HUES48 (cell line): ENCODE measurements around the gene PLEKHA3.

Experiments used
- H3K27ac ChIP-seq: one replicate; pipeline ENCODE4 v1.7.0; 2013; ENCODE audit warnings: low read depth, low read length, inconsistent platforms
- H3K27me3 ChIP-seq: 2 replicates; pipeline ENCODE4 v1.6.1; 2013; ENCODE audit warnings: mild to moderate bottlenecking, low read length; ENCODE audit not compliant: control insufficient read depth, insufficient read depth
- H3K36me3 ChIP-seq: 2 replicates; pipeline ENCODE4 v1.6.1; 2013; ENCODE audit warnings: low read length; ENCODE audit not compliant: control insufficient read depth, insufficient read depth
- H3K4me1 ChIP-seq: 2 replicates; pipeline ENCODE4 v1.6.1; 2013; ENCODE audit warnings: mild to moderate bottlenecking, low read length; ENCODE audit not compliant: control insufficient read depth, insufficient read depth
- H3K4me3 ChIP-seq: 2 replicates; pipeline ENCODE4 v1.5.1; 2013; ENCODE audit warnings: mild to moderate bottlenecking, low read depth, low read length
- H3K9ac ChIP-seq: 2 replicates; pipeline ENCODE4 v1.6.1; 2013; ENCODE audit warnings: mild to moderate bottlenecking, low read depth, low read length, moderate library complexity
- H3K9me3 ChIP-seq: 2 replicates; pipeline ENCODE4 v1.6.1; 2013; ENCODE audit warnings: low read length; ENCODE audit not compliant: control insufficient read depth, insufficient read depth

PLEKHA3 gene

DNA sequence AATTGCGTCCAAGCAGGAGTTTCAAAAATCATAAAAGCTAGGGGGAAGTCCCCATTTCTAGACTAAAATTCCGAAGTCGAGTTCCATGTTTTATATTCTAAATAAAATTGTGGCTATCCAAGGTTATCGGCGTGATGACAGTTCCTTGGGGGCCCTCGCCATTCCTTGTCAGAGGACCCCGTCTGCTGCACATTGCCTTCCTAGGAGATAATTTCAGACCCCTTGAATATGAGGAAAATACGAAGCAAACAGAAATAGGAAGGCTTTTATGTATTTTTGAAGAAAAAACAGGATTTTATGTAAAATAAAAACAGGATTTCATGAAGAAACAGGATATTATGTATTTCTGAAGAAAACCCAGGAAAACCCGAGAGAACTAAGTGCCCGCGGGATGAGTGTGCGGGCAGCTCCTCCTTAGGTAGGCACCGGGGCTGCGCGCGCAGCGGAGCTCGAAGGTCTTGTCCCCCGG lies 465 bp upstream of the PLEKHA3 start:
- Histone ChIP-seq H3K4me1 (peaks cover 17% of the 10 kb centered on the region), H3K36me3 (no peaks in the 10 kb centered on the region), H3K27ac (peak overlapping the region; percentile 78), H3K9ac (peak overlapping the region; percentile 57), H3K27me3 (peaks cover 9% of the 10 kb centered on the region; the same call in 1 of the 2 replicates), H3K9me3 (no peaks in the 10 kb centered on the region), H3K4me3 (peak overlapping the region; percentile 78)

DNA sequence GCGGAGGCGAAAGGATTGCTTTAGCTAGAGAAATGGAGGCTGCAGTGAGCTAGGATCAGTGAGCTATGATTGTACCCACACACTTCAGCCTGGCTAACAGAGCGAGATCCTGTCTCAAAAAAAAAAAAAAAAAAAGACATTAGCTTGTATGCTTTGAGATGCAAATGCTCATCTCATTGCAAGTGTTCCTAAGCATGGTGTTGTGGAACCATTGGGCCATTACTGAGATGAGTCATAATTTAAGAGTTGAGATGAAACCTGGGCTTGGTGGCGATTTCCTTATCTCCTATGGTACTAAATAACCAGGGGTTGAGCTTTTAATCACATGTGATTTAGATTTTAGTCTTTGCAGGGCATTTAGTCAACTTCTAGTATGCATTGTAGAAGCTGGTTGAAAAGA lies 2.2 kb downstream of the PLEKHA3 start:
- 0 out of 2 replicates have a peak, but pooled peaks cover 6% of the 10 kb centered on the region for H3K36me3 ChIP-seq
- peaks cover 9% of the 10 kb centered on the region; the same call in 1 of the 2 replicates for H3K27me3 ChIP-seq
- 0 out of 2 replicates have a peak overlapping the region, but pooled peaks have one; percentile 7 for H3K4me3 ChIP-seq
- no peaks in the 10 kb centered on the region for H3K9me3 ChIP-seq
- H3K9ac ChIP-seq: no peak overlapping the region
- no peak overlapping the region for H3K27ac ChIP-seq
- H3K4me1 ChIP-seq: peaks cover 17% of the 10 kb centered on the region

DNA sequence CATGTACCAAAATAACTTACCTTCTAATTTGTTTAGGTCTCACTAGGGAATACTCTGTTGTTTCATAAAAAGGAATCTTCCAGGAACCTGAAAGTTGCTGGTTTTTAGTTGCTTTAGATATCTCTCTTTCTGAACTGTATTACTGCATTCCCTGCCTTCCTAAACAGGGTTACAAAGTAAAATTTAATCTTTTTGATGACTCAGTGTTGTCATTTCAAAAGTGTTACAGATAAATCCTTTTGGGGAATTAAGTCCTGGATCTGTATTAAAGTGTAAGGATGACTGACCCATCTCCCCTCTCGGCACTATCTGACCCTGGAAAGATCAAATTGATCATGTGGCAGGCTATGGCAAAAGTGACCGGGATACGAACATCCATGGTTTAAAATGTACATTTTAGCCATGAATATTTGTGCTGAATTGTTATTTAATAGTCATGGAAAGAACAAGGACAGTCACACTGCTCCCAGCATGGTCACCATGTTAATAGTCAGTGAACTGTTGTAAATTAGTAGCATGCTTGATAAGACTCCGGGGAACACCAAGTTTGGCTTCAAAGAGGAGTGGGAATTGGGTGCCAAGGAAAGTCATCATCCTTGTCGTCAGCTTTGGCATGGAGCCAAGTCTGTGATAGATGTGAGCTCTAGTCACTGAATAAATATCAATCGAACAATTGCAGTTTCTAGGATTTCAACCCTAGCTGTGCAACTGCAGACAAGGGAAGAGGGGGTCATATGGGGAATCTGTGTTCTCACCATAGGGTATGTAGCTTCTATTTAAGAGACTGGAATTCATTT lies 4.2 kb downstream of the PLEKHA3 start:
- no peak overlapping the region for H3K27ac ChIP-seq
- H3K4me3 ChIP-seq: no peak overlapping the region
- H3K4me1 ChIP-seq: peaks cover 17% of the 10 kb centered on the region
- peaks cover 5% of the 10 kb centered on the region; the same call in 1 of the 2 replicates for H3K27me3 ChIP-seq
- H3K9me3 ChIP-seq: no peaks in the 10 kb centered on the region
- H3K36me3 ChIP-seq: 0 out of 2 replicates have a peak, but pooled peaks cover 6% of the 10 kb centered on the region
- H3K9ac ChIP-seq: no peak overlapping the region

DNA sequence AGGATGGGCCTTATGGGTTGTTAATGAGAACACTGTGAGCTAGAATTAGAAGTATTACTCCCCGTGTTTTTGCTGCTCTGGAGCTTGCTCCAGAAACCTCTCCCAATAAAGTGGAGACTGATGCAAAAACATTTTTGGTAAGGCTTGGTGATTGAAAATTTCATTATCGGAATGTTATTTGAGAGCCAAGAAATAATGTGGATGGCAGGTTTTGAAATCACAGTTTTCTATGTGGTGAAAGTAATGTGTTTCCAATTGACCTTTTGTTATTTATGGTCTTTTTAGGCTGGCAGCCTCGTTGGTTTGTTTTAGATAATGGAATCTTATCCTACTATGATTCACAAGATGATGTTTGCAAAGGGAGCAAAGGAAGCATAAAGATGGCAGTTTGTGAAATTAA lies 5.1 kb downstream of the PLEKHA3 start:
- Histone ChIP-seq H3K4me3 (no peak overlapping the region), H3K4me1 (peaks cover 17% of the 10 kb centered on the region), H3K36me3 (peaks cover 6% of the 10 kb centered on the region; the same call in 1 of the 2 replicates), H3K27ac (no peak overlapping the region), H3K27me3 (peaks cover 4% of the 10 kb centered on the region; the same call in 1 of the 2 replicates), H3K9me3 (no peaks in the 10 kb centered on the region), H3K9ac (no peak overlapping the region)

DNA sequence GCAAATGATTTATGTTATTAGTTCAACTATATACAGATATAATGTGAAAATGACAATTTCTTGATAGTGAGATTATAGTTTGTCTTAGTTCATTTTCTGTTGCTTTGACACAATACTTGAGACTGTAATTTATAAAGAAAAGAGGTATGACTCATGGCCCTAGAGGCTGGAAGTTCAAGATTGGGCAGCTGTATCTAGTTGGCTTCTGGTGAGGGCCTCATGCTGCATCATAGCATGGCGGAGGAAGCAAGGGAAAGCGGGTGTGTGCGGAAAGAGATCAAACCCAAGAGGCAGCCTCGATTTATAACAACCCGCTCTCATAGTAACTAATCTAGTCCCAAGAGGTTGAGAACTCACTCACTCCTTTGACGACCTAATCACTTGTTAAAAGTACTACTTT lies 11.4 kb downstream of the PLEKHA3 start:
- H3K4me1 ChIP-seq: no peaks in the 10 kb centered on the region
- no peaks in the 10 kb centered on the region for H3K9me3 ChIP-seq
- no peak overlapping the region for H3K4me3 ChIP-seq
- no peak overlapping the region for H3K27ac ChIP-seq
- peaks cover 44% of the 10 kb centered on the region for H3K36me3 ChIP-seq
- H3K27me3 ChIP-seq: no peaks in the 10 kb centered on the region
- no peak overlapping the region for H3K9ac ChIP-seq

DNA sequence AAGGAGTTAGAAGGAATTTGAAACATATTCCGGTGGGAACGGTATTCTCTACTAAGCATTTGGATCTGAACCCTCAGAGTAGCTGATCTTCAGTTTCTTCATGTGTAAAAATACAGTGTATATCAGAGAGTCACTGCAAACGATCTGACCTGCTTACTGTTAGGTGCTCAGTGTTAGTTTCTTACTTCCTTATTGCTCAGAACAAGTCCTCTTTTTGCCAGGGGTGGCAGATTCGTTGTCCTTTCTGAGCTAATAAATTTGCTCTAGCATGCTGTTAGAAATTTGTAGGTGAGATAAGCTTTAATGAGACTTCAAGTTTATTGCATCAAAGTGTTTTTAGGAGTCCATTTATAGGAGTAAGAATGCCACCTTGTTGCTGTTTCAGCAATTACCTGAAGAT lies 15.8 kb downstream of the PLEKHA3 start:
- H3K36me3 ChIP-seq: peaks cover 66% of the 10 kb centered on the region
- no peak overlapping the region for H3K9ac ChIP-seq
- H3K27ac ChIP-seq: no peak overlapping the region
- H3K27me3 ChIP-seq: no peaks in the 10 kb centered on the region
- H3K9me3 ChIP-seq: no peaks in the 10 kb centered on the region
- H3K4me1 ChIP-seq: no peaks in the 10 kb centered on the region
- no peak overlapping the region for H3K4me3 ChIP-seq

DNA sequence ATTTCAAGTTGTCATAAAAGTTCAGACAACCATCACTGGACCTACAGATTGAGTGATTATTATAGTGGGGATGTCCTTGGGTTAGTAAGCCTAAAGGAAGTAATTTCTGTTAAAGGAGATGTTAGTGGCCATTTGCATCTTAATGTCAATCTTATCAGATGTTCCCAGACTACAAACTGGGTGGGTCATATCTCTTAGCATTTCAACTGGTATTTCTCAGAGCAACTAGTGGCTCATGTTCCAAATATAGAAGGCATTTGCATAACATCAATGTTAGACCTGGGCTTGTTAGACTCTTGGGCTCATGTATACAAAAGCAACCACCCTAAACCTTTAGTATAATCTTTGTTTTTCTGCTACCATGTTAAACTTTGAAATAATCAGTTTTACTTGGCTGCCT lies 17.9 kb downstream of the PLEKHA3 start:
- H3K27me3 ChIP-seq: no peaks in the 10 kb centered on the region
- H3K4me1 ChIP-seq: no peaks in the 10 kb centered on the region
- no peak overlapping the region for H3K27ac ChIP-seq
- H3K4me3 ChIP-seq: no peak overlapping the region
- no peak overlapping the region for H3K9ac ChIP-seq
- H3K36me3 ChIP-seq: peaks cover 76% of the 10 kb centered on the region
- H3K9me3 ChIP-seq: no peaks in the 10 kb centered on the region

DNA sequence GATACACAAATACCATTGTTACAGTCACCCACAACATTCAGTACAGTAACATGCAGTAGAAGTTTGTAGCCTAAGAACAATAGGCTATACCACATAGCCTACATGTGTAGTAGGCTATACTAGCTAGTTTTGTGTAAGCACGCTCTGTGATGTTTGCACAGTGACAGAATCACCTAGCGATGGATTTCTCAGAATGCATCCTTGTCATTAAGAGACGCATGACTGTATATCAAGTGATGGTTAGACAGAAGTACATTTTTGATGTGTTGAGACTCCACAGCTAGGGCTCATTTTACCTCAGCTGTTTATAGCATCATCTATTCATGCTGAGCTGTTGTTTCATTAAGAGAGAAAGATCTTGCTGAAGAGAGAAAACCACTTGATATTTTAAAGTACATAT lies 19.4 kb downstream of the PLEKHA3 start:
- Histone ChIP-seq H3K9ac (no peak overlapping the region), H3K4me1 (no peaks in the 10 kb centered on the region), H3K9me3 (no peaks in the 10 kb centered on the region), H3K27me3 (no peaks in the 10 kb centered on the region), H3K4me3 (no peak overlapping the region), H3K27ac (no peak overlapping the region), H3K36me3 (peaks cover 72% of the 10 kb centered on the region)

DNA sequence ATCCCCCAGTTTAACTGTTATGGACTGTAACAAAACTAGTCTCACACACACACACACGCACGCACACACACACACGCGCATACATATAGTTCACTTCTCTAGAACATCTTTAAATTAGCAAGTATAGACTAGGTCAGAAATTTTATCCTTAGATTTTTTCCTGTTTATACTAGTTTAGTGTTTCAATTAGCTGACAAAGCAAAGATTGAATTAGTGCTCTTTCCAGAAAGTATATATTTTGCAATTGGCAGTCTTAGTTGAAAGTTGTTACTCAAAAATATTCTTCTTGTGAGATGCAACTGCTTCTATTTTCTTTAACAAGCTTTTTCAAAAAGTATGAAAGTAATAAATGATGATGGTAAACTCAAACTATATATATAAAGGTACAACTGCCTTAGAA lies 22.5 kb downstream of the PLEKHA3 start:
- H3K27ac ChIP-seq: no peak overlapping the region
- no peaks in the 10 kb centered on the region for H3K9me3 ChIP-seq
- H3K4me3 ChIP-seq: no peak overlapping the region
- H3K27me3 ChIP-seq: no peaks in the 10 kb centered on the region
- no peak overlapping the region for H3K9ac ChIP-seq
- H3K4me1 ChIP-seq: peaks cover 16% of the 10 kb centered on the region
- peaks cover 52% of the 10 kb centered on the region for H3K36me3 ChIP-seq

DNA sequence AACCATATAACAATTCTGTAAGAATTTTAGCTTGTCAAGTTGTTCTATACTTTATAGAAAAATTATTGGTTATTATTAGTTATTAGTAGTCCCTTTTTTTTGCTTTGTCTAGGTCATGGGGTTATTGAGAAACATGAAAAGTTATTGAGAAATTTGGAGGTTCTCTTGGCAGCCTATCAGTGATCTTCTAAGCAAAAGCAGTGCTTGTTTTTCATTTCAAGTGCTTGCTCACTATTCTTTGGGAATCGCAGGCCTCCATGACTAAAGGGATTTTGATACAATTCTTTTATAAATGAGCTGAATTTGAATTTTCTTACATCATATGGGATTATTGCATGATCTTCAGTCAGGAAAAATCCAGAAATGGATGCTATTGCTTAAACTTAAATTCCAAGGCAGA lies 25.8 kb downstream of the PLEKHA3 start:
- Histone ChIP-seq H3K9me3 (no peaks in the 10 kb centered on the region), H3K9ac (no peak overlapping the region), H3K36me3 (peaks cover 33% of the 10 kb centered on the region)

DNA sequence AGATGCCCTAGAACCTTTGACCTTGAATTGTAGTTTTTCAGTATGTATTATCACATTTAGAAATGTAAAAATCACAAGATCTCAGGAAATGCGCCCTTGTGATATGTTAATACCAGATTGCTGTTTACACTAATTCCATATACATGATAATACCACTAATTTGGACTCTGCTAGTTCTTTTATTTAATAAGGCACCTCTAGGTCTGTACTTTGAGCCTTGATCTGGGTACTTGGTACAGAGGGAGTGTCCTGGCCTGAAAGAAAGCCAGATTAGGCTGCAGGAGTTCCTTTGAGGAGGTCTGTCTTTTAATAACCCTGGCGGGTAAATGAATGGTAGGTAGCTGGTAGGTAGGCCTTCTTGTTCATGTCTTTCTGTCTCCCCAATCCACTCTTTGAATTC lies 26.3 kb downstream of the PLEKHA3 start:
- Histone ChIP-seq H3K36me3 (peaks cover 29% of the 10 kb centered on the region; the same call in 1 of the 2 replicates), H3K4me1 (peaks cover 22% of the 10 kb centered on the region), H3K27ac (peak overlapping the region; percentile 46), H3K4me3 (no peak overlapping the region), H3K27me3 (no peaks in the 10 kb centered on the region), H3K9ac (no peak overlapping the region), H3K9me3 (no peaks in the 10 kb centered on the region)

More for the DNA sequence above, 25.8 kb downstream of the PLEKHA3 start:
- Histone ChIP-seq H3K4me1 (peaks cover 22% of the 10 kb centered on the region), H3K27ac (peak overlapping the region; percentile 46), H3K4me3 (no peak overlapping the region), H3K27me3 (no peaks in the 10 kb centered on the region)
